Subcutaneous abdominal adipose tissue (tissue), 5 donors: ENCODE data around the gene HSF4.
A peak's percentile ranks its signal among the peaks of the same experiment; 100 is the strongest.

ENCODE experiments used
- H3K27ac ChIP-seq: one replicate; pipeline ENCODE4 v1.7.0; 2013; ENCODE audit warnings: low read depth, mild to moderate bottlenecking, inconsistent platforms, low read length, moderate library complexity
- H3K27me3 ChIP-seq, 5 donors: one replicate each; pipeline ENCODE4 v1.7.0; 2013; ENCODE audit warnings: low read length in 5 of 5, inconsistent platforms in 1 of 5; ENCODE audit not compliant: control insufficient read depth in 5 of 5, insufficient read depth in 4 of 5
- H3K36me3 ChIP-seq, 5 donors: one replicate each; pipeline ENCODE4 v1.7.0; 2013; ENCODE audit warnings: low read length in 5 of 5; ENCODE audit not compliant: control insufficient read depth in 5 of 5, insufficient read depth in 5 of 5
- H3K4me1 ChIP-seq, 5 donors: one replicate each; pipeline ENCODE4 v1.7.0; 2013; ENCODE audit warnings: low read length in 5 of 5, mild to moderate bottlenecking in 3 of 5, moderate library complexity in 1 of 5; ENCODE audit not compliant: control insufficient read depth in 5 of 5, insufficient read depth in 5 of 5
- H3K4me3 ChIP-seq, 5 donors: one replicate each; pipeline ENCODE4 v1.7.0; 2013; ENCODE audit warnings: low read length in 5 of 5, low read depth in 1 of 5
- H3K9ac ChIP-seq, 5 donors: one replicate each; pipeline ENCODE4 v1.7.0; 2013; ENCODE audit warnings: low read length in 5 of 5, mild to moderate bottlenecking in 4 of 5, moderate library complexity in 3 of 5
- H3K9me3 ChIP-seq, 5 donors: one replicate each; pipeline ENCODE4 v1.7.0; 2013; ENCODE audit warnings: low read length in 5 of 5; ENCODE audit not compliant: control insufficient read depth in 5 of 5
- donor health status: healthy.
- donor health status: healthy.
- donor health status: healthy.
- donor health status: healthy.
- donor health status: healthy.

HSF4 gene

GRCh38 chr16:67197704-67198103 lies 33.2 kb downstream of the HSF4 start:
- Histone ChIP-seq H3K27ac (no peak overlapping the region), H3K4me3 (no peak overlapping the region), H3K36me3 (peaks cover 0 to 76% (median 66%) of the 10 kb centered on the region in 5 donors), H3K9me3 (no peaks in the 10 kb centered on the region), H3K4me1 (peaks cover 11 to 43% (median 41%) of the 10 kb centered on the region in 5 donors), H3K9ac (no peak overlapping the region), H3K27me3 (no peaks in the 10 kb centered on the region)

- Histone ChIP-seq H3K4me1 (peaks cover 7 to 37% (median 35%) of the 10 kb centered on the region in 5 donors), H3K9ac (no peak overlapping the region), H3K9me3 (no peaks in the 10 kb centered on the region), H3K27ac (no peak overlapping the region), H3K4me3 (no peak overlapping the region), H3K36me3 (peaks cover 0 to 82% (median 72%) of the 10 kb centered on the region in 5 donors), H3K27me3 (no peaks in the 10 kb centered on the region)
Observed at GRCh38 chr16:67198238-67198734, 33.7 kb downstream of the HSF4 start.

DNA sequence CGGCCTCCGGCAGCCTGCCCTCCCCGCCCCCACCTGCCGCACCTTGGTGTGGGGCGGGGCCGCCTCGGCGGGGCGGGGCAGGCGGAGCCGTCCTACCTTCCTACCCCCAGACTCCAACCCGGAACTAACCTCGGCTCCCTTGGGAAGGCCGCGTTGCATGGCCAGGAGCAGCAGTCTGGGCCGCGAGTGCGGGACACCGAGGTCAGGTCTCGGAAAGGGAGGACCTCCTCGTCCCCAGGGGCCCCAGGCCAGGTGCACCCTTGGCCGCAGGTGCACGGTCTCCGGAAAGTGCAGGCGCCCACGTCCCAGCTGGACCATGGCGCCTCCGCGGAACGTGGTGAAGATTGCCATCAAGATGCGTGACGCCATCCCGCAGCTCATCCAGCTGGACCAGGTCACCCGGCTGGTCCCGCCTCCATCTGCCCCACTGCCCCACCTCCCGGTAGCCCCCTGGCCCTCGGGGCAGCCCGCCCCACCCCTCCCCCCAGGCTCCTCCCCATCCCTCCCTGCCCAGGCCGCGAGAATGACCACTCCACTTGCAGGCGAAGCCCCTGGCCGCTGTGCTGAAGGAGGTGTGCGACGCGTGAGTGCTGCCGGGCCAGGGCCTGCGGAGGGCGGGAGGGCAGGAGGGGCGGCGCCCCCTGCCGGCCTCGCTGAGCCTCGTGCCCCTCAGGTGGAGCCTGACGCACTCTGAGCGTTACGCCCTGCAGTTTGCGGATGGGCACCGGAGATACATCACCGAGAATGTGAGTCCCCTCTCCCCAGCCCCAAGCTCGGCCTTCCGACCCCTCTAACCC lies 34.7 kb downstream of the HSF4 start, which contains the start of gene ELMO3:
Gene ELMO3, plus strand, starts transcription at position 121 of the 797 bp plus-strand sequence. Its CDS starts 196 bp downstream, at position 317.
- Histone ChIP-seq H3K27ac (no peak within 1 kb of the TSS), H3K9me3 (no peaks in the 10 kb centered on the region), H3K9ac (no peak within 1 kb of the TSS), H3K36me3 (peaks cover 0 to 82% (median 74%) of the 10 kb centered on the region in 5 donors), H3K4me1 (peaks cover 1 to 28% (median 26%) of the 10 kb centered on the region in 5 donors), H3K27me3 (no peaks in the 10 kb centered on the region), H3K4me3 (peak within 1 kb of the TSS in 1 of 5 donors; percentile 24)

DNA sequence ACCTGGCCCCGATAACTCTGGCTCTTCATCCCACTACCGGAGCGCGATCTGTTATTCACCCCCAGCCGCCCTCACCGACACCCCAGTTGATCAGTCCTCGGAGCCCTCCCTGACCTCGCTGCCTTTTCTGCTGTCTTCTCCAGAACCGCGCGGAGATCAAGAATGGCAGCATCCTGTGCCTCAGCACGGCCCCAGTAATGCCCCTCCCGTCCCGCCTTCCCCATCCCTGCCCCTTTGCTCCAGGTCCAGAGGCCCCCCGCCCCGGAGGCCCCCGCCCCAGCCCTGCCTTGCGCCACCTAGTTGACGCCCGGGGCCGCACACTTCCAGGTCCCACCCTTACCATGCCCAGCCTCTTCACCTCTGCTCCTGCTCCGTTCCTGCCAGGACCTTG lies 35.3 kb downstream of the HSF4 start:
- H3K9ac ChIP-seq, result no peak overlapping the region
- H3K36me3 ChIP-seq, result peaks cover 0 to 79% (median 70%) of the 10 kb centered on the region in 5 donors
- no peaks in the 10 kb centered on the region for H3K27me3 ChIP-seq

DNA sequence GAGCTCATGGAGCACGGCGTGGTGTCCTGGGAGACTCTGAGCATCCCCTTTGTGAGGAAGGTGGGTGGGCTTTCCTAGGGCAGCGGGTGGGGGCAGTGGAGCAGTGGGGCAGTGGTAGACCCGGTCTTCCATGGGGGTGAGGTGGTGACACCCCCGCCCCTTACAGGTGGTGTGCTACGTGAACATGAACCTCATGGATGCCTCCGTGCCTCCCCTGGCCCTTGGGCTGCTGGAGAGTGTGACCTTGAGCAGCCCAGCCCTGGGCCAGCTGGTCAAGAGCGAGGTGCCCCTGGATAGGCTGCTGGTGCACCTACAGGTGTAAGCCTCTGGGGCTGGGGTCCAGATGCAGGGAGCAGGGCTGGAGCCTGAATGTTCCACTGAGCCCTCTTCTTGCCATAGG lies 35.9 kb downstream of the HSF4 start:
- Histone ChIP-seq H3K27me3 (no peaks in the 10 kb centered on the region), H3K27ac (no peak overlapping the region), H3K4me3 (no peak overlapping the region), H3K36me3 (peaks cover 0 to 72% (median 63%) of the 10 kb centered on the region in 5 donors), H3K4me1 (peaks cover 1 to 27% (median 25%) of the 10 kb centered on the region in 5 donors), H3K9me3 (no peaks in the 10 kb centered on the region), H3K9ac (no peak overlapping the region)

More for the DNA sequence above, 35.3 kb downstream of the HSF4 start:
- no peak overlapping the region for H3K4me3 ChIP-seq
- H3K27ac ChIP-seq, result no peak overlapping the region
- H3K9me3 ChIP-seq, result no peaks in the 10 kb centered on the region
- H3K4me1 ChIP-seq, result peaks cover 1 to 27% (median 25%) of the 10 kb centered on the region in 5 donors

GRCh38 chr16:67201411-67202345 lies 37.1 kb downstream of the HSF4 start:
- Histone ChIP-seq H3K36me3 (peaks cover 0 to 71% (median 54%) of the 10 kb centered on the region in 5 donors), H3K27ac (no peak overlapping the region), H3K9me3 (no peaks in the 10 kb centered on the region), H3K4me1 (peaks cover 1 to 27% (median 25%) of the 10 kb centered on the region in 5 donors), H3K9ac (no peak overlapping the region), H3K27me3 (no peaks in the 10 kb centered on the region), H3K4me3 (no peak overlapping the region)

GRCh38 chr16:67202426-67202825 lies 37.9 kb downstream of the HSF4 start:
- Histone ChIP-seq H3K9me3 (no peaks in the 10 kb centered on the region), H3K27ac (no peak overlapping the region), H3K27me3 (no peaks in the 10 kb centered on the region), H3K4me1 (peaks cover 1 to 22% (median 20%) of the 10 kb centered on the region in 5 donors), H3K4me3 (no peak overlapping the region), H3K36me3 (peaks cover 0 to 71% (median 52%) of the 10 kb centered on the region in 5 donors), H3K9ac (no peak overlapping the region)

- no peaks in the 10 kb centered on the region for H3K27me3 ChIP-seq
- no peak overlapping the region for H3K27ac ChIP-seq
- no peaks in the 10 kb centered on the region for H3K9me3 ChIP-seq
- H3K36me3 ChIP-seq, result peaks cover 0 to 71% (median 46%) of the 10 kb centered on the region in 5 donors
- no peak overlapping the region for H3K4me3 ChIP-seq
- peaks cover 1 to 16% (median 15%) of the 10 kb centered on the region in 5 donors for H3K4me1 ChIP-seq
- H3K9ac ChIP-seq, result no peak overlapping the region
Observed at GRCh38 chr16:67202956-67203493, 38.5 kb downstream of the HSF4 start.

DNA sequence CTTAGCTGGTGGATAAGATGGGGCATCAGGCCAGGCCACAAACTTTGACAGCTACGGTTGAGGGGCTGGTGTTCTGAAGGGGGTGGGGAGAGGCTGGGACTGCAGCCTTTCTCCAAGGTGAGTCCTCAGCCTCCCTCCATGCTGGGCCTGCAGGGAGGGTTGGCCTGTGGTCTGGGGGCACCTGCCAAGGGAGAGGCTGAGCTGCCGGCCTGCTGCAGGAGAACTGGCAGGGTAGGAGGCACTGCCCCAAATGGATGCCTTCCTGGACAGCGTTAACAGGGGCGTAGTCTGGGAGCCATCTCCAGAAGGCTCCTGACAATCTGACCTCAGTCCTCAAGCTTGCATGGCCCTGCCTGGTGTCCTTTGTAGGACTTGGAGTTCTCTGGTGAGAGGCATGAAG lies 39.5 kb downstream of the HSF4 start:
- H3K9ac ChIP-seq, result no peak overlapping the region
- no peak overlapping the region for H3K27ac ChIP-seq
- no peaks in the 10 kb centered on the region for H3K27me3 ChIP-seq
- peaks cover 0 to 68% (median 42%) of the 10 kb centered on the region in 5 donors for H3K36me3 ChIP-seq
- no peaks in the 10 kb centered on the region for H3K9me3 ChIP-seq
- peaks cover 0 to 6% (median 4%) of the 10 kb centered on the region in 5 donors for H3K4me1 ChIP-seq
- H3K4me3 ChIP-seq, result no peak overlapping the region
